ENCODE data around the gene FAM174C. TPM values are rescaled to one million over a fixed set of nuclear protein-coding genes. Genes with fewer than 3 reads are reported as not detected.

Gene FAM174C
- total and polyA plus RNA-seq, 9 donors = 0.30 to 72.5 (median 26.7) TPM

DNA sequence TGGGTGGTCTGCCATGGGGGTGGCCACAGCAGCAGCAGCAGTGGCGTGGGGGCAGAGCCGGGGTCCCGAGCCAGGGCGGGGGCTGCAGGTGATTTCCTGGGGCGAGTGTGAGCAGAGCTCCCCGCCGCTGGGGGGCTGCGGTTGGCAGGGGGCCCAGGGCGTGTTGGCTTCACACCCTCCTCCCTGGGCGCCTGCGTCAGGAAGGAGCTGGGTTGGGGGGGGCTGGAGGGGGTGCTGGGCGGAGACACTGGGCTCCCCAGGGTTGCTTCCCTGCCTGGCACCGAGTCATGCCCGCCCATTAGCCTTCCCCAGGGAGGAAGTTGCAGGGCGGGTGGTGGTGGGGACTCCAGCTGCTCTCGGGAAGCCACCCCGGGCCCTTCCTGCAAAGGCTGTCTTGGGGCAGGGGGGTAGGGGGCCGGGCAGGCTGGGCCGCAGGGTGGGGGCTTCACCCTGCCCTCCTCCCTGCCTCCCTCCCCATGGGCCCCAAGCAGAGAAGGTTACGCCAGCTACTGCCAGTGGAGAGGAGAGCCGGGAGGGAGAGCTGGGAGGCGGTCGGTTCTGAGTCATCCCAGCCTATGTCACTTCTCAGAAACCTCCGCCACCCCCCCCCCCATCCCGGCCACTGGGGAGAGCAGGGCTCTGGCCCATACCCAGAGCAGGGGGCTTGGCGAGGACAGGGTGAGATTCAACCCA, 22.4 kb upstream of the FAM174C start:
- intact Hi-C loops (cut with DNase I) = no loop called here
- Histone ChIP-seq H3K36me3 (no peaks in the 10 kb centered on the region), H3K27me3 (no peaks in the 10 kb centered on the region), H3K27ac (peak overlapping the region; percentile 87 to 89), H3K4me1 (ENCODE audit: insufficient read depth) (peaks cover 23% of the 10 kb centered on the region), H3K9me3 (no peaks in the 10 kb centered on the region), H3K4me3 (peak overlapping the region; percentile 65)
- TF ChIP-seq EP300 (IDR thresholded peaks at IDR 0.05) (peak; percentile 12), CTCF (IDR thresholded peaks at IDR 0.05) (peak in 1 of 3 donors; percentile 31), POLR2A (IDR thresholded peaks at IDR 0.05) (no peak)
- peak; percentile 90 to 95 (median 91) for DNase-seq
- WGBS, 3 donors = 1% methylated on average over 12 to 26 of the region's 26 CpGs

- Histone ChIP-seq H3K27me3 (no peaks in the 10 kb centered on the region), H3K27ac (peak overlapping the region; percentile 87 to 89), H3K4me1 (ENCODE audit: insufficient read depth) (peaks cover 27% of the 10 kb centered on the region), H3K4me3 (peak overlapping the region; percentile 65), H3K36me3 (no peaks in the 10 kb centered on the region), H3K9me3 (no peaks in the 10 kb centered on the region)
- WGBS, 3 donors = 16 to 40% (median 40%) methylated on average over 10 to 23 of the region's 23 CpGs
- no peak for TF ChIP-seq POLR2A (IDR thresholded peaks at IDR 0.05)
- no peak for TF ChIP-seq CTCF (IDR thresholded peaks at IDR 0.05)
- no peak for TF ChIP-seq EP300 (IDR thresholded peaks at IDR 0.05)
- intact Hi-C loops (cut with DNase I) = no loop called here
- DNase-seq = peak in 1 of 5 donors; percentile 75
These were observed 21.7 kb upstream of the FAM174C start for GRCh38 chr19:1253514-1254080.

DNA sequence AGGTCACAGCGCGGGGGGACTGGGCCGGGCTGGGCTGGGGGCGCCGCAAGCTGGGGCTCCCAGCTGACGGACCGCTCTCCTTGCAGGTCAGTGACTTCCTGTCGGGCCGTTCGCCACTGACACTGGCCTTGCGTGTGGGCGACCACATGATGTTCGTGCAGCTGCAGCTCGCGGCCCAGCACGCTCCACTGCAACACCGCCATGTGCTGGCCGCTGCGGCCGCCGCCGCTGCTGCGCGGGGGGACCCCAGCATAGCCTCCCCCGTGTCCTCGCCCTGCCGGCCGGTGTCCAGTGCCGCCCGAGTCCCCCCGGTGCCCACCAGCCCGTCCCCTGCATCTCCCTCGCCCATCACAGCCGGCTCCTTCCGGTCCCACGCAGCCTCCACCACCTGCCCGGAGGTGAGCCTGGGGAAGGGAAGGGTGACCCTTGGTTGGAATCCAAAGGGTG, 21.2 kb upstream of the FAM174C start:
- TF ChIP-seq CTCF (IDR thresholded peaks at IDR 0.05) (no peak), POLR2A (IDR thresholded peaks at IDR 0.05) (no peak), EP300 (IDR thresholded peaks at IDR 0.05) (no peak)
- H3K27me3 ChIP-seq = no peaks in the 10 kb centered on the region
- DNase-seq = peak in 2 of 5 donors; percentile 52 to 56
- H3K27ac ChIP-seq = peak overlapping the region; percentile 87 to 89
- H3K4me3 ChIP-seq = peak overlapping the region; percentile 65
- H3K9me3 ChIP-seq = no peaks in the 10 kb centered on the region
- no peaks in the 10 kb centered on the region for H3K36me3 ChIP-seq
- intact Hi-C loops (cut with DNase I) = no loop called here
- 77 to 83% (median 81%) methylated on average over 34 to 37 of the region's 37 CpGs for WGBS, 3 donors
- H3K4me1 ChIP-seq (ENCODE audit: insufficient read depth) = peaks cover 27% of the 10 kb centered on the region

DNA sequence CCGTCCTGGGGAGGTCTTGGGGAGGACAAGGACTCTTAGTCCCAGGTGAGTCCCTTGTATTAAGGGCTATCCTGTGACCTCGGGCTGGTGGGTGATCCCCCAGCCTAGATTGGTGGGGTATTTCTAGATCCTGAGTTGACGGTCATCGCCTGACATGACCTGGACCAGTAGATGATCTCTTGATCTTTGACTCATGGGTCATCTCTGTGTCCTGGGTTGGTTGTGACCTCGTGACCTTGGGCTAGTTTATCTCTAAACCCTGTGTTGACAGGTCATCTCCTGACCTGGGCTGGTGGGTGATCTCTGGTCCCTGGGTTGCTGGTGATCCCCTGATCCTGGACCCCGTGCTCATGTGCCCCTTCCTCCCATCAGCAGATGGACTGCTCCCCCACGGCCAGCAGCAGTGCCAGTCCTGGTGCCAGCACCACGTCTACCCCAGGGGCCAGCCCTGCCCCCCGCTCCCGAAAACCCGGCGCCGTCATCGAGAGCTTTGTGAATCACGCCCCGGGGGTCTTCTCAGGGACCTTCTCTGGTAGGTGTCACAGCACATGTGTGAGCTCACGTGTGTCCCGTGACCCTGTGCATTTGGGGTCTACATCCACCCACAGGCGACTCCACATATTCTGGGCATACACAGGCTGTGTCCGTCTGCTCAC, 20.7 kb upstream of the FAM174C start:
- no peaks in the 10 kb centered on the region for H3K9me3 ChIP-seq
- H3K36me3 ChIP-seq = no peaks in the 10 kb centered on the region
- peaks cover 32% of the 10 kb centered on the region for H3K4me1 ChIP-seq (ENCODE audit: insufficient read depth)
- DNase-seq = peak in 1 of 5 donors; percentile 53
- TF ChIP-seq POLR2A (IDR thresholded peaks at IDR 0.05) (no peak), CTCF (IDR thresholded peaks at IDR 0.05) (no peak), EP300 (IDR thresholded peaks at IDR 0.05) (no peak)
- H3K27me3 ChIP-seq = no peaks in the 10 kb centered on the region
- intact Hi-C loops (cut with DNase I) = no loop called here
- peak overlapping the region; percentile 87 to 89 for H3K27ac ChIP-seq
- no peak overlapping the region for H3K4me3 ChIP-seq
- 84 to 91% (median 89%) methylated on average over 20 of the region's 20 CpGs for WGBS, 3 donors
